ENCODE measurements around the gene ZBED4.

GRCh38 chr22:49914256-49914655 lies 60.6 kb downstream of the ZBED4 start:
- TF ChIP-seq CTCF (IDR thresholded peaks at IDR 0.05) (no peak), POLR2A (IDR thresholded peaks at IDR 0.05) (no peak)

Data from Peyer's patch (tissue), 4 donors.